ENCODE measurements around the gene EIF3L. TPM values are rescaled to one million over a fixed set of nuclear protein-coding genes. Genes with fewer than 3 reads are reported as not detected.

EIF3L gene
- total and polyA plus RNA-seq, 12 donors = 188 to 642 (median 396) TPM

GRCh38 chr22:37860796-37861421 is 11.7 kb downstream of the EIF3L start:
- WGBS, 4 donors = 49 to 75% (median 68%) methylated on average over 5 to 7 of the region's 7 CpGs
- peaks cover 4 to 14% of the 10 kb centered on the region in 2 donors for H3K4me1 ChIP-seq (replicated peaks in 1 of 2)
- no peaks in the 10 kb centered on the region for H3K27me3 ChIP-seq
- DNase-seq = no peak
- no peaks in the 10 kb centered on the region for H3K9me3 ChIP-seq (replicated peaks in 1 of 3)
- no peak overlapping the region for H3K27ac ChIP-seq
- intact Hi-C loops (cut with DNase I) = loop anchor here (5.0 kb wide), 1 partner anchor 44 kb away; no protein-coding TSS in a partner anchor
- H3K4me3 ChIP-seq = no peak overlapping the region
- peaks cover 0 to 90% of the 10 kb centered on the region in 2 donors for H3K36me3 ChIP-seq (replicated peaks in 1 of 2)
- TF ChIP-seq POLR2A (IDR thresholded peaks at IDR 0.05) = no peak

DNA sequence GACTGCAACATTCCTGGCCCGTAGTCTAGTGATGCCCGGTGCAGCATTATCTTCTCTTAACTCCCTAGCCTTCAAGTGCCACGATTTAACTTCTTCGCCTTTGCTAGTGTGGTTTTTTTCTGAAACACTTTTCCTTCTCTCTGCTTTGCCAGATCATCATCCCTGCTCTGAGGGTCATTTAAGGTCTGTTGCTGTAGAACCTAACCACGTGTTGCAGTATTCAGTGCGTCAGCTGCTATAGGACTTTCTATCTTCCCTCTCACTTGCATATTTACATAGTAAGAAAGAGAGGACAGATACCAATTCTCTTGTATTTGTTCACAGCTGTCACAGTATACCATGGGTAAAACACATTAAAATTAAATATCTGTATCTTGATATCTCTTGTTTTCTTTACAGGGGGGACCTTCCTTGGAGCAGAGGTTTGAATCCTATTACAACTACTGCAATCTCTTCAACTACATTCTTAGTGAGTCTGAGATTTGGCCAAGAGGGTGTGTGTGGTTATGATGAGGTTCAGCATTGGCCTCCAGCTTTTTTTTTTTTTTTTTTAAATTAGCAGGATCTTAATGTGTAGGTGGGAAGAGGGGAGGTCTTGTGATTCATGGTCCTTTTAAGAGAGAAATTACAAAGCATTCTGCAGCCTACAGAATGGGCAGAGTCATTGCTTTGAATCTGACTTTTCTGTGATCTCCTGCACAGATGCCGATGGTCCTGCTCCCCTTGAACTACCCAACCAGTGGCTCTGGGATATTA is 13.5 kb downstream of the EIF3L start:
- H3K9me3 ChIP-seq (replicated peaks in 1 of 3) = no peaks in the 10 kb centered on the region
- no peaks in the 10 kb centered on the region for H3K27me3 ChIP-seq
- H3K4me3 ChIP-seq = no peak overlapping the region
- DNase-seq = peak in 1 of 7 donors; percentile 40
- WGBS, 4 donors = 46 to 56% (median 55%) methylated on average over 7 of the region's 7 CpGs
- H3K27ac ChIP-seq = peak overlapping the region in 3 of 5 donors; percentile 33 to 67 (median 46)
- intact Hi-C loops (cut with DNase I) = loop anchor here (5.0 kb wide), 1 partner anchor 45 kb away; no protein-coding TSS in a partner anchor
- peaks cover 4 to 14% of the 10 kb centered on the region in 2 donors for H3K4me1 ChIP-seq (replicated peaks in 1 of 2)
- H3K36me3 ChIP-seq (replicated peaks in 1 of 2) = peaks cover 0 to 89% of the 10 kb centered on the region in 2 donors
- TF ChIP-seq, protein P1, sequence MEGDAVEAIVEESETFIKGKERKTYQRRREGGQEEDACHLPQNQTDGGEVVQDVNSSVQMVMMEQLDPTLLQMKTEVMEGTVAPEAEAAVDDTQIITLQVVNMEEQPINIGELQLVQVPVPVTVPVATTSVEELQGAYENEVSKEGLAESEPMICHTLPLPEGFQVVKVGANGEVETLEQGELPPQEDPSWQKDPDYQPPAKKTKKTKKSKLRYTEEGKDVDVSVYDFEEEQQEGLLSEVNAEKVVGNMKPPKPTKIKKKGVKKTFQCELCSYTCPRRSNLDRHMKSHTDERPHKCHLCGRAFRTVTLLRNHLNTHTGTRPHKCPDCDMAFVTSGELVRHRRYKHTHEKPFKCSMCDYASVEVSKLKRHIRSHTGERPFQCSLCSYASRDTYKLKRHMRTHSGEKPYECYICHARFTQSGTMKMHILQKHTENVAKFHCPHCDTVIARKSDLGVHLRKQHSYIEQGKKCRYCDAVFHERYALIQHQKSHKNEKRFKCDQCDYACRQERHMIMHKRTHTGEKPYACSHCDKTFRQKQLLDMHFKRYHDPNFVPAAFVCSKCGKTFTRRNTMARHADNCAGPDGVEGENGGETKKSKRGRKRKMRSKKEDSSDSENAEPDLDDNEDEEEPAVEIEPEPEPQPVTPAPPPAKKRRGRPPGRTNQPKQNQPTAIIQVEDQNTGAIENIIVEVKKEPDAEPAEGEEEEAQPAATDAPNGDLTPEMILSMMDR (IDR thresholded peaks at IDR 0.05) = no peak
- no peak for TF ChIP-seq POLR2A (IDR thresholded peaks at IDR 0.05)

DNA sequence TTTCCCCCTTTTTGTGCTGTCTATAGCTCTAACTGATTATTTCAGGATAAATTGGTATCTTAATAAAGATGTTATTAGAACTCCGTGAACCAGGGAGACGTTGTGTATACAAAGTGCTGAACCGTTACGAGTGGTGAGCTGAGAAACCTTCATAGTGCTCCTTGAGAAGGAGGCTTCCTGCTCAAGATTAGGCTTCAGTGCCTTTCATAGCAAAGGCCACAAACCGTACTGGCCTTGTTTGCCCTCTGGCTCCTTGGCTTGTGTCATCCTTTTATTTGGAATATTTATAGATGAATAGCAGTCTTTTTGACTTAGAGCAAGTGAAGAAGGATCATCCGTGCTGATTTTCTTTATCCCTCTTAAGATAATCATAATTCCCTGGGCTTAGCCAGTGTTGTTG is 16.3 kb downstream of the EIF3L start:
- Histone ChIP-seq H3K4me1 (replicated peaks in 1 of 2) (peaks cover 4 to 14% of the 10 kb centered on the region in 2 donors), H3K27me3 (no peaks in the 10 kb centered on the region), H3K9me3 (replicated peaks in 1 of 3) (no peaks in the 10 kb centered on the region), H3K36me3 (replicated peaks in 1 of 2) (peaks cover 0 to 81% of the 10 kb centered on the region in 2 donors), H3K27ac (no peak overlapping the region), H3K4me3 (no peak overlapping the region)
- WGBS, 4 donors = 72 to 76% (median 75%) methylated on average over 6 of the region's 6 CpGs
- intact Hi-C loops (cut with DNase I) = no loop called here
- DNase-seq = no peak
- no peak for TF ChIP-seq POLR2A (IDR thresholded peaks at IDR 0.05)
- TF ChIP-seq, protein P1 (IDR thresholded peaks at IDR 0.05) = no peak

DNA sequence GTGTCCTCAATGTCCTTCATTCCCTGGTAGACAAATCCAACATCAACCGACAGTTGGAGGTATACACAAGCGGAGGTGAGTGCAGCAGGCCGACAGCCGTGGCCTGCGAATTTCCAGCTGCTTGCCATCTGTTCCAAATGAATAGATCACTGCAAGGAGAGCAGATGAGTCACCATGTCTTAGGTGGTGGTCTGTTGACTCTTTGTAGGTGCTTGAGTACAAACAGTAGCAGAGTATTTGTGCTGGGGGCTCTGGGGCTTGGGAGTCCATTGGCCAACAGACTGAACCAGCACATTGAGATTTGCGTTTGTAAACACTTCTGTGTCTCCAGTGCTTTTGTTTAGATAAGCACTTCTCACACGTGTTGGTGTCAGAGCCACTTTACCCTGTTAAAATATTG is 21.1 kb downstream of the EIF3L start:
- DNase-seq = no peak
- Histone ChIP-seq H3K36me3 (replicated peaks in 1 of 2) (peaks cover 0 to 90% of the 10 kb centered on the region in 2 donors), H3K9me3 (replicated peaks in 1 of 3) (no peaks in the 10 kb centered on the region), H3K27ac (no peak overlapping the region), H3K27me3 (no peaks in the 10 kb centered on the region), H3K4me3 (no peak overlapping the region), H3K4me1 (replicated peaks in 1 of 2) (no peaks in the 10 kb centered on the region)
- intact Hi-C loops (cut with DNase I) = no loop called here
- TF ChIP-seq, protein P1 (IDR thresholded peaks at IDR 0.05) = no peak
- TF ChIP-seq POLR2A (IDR thresholded peaks at IDR 0.05) = no peak
- 76 to 84% (median 81%) methylated on average over 7 of the region's 7 CpGs for WGBS, 4 donors

Measured in adrenal gland (tissue), 12 donors.